ENCODE results near the gene KIAA0232.
"Not testable (repeated sequence)": the region's sequence is repeated elsewhere in the genome, so short reads cannot be mapped to it uniquely, and the experiment has no call there.

The KIAA0232 gene

GRCh38 chr4:6905516-6906445 lies 123.3 kb downstream of the KIAA0232 start:
- no peak for DNase-seq

GRCh38 chr4:6906486-6906885 lies 124.0 kb downstream of the KIAA0232 start:
- DNase-seq: not testable (repeated sequence)

GRCh38 chr4:6907658-6908191 lies 125.2 kb downstream of the KIAA0232 start:
- DNase-seq: peak; percentile 20 to 46

- DNase-seq: no peak
These were observed 126.0 kb downstream of the KIAA0232 start for GRCh38 chr4:6908432-6909112.

GRCh38 chr4:6909113-6909969 lies 126.8 kb downstream of the KIAA0232 start, which contains the start of gene TBC1D14:
Gene TBC1D14, plus strand, starts transcription at chr4:6909826. Its CDS starts 13,564 bp downstream, at chr4:6923390.
- DNase-seq: peak; percentile 86 to 87

- peak in 1 of 2 experiments; percentile 51 for DNase-seq
These were observed 127.4 kb downstream of the KIAA0232 start for GRCh38 chr4:6909970-6910339.

GRCh38 chr4:6910340-6910959 lies 127.9 kb downstream of the KIAA0232 start:
- no peak for DNase-seq

GRCh38 chr4:6910960-6911874 lies 128.7 kb downstream of the KIAA0232 start:
- DNase-seq: no peak

- DNase-seq: not testable (repeated sequence)
These were observed 129.4 kb downstream of the KIAA0232 start for GRCh38 chr4:6911917-6912316.

- no peak for DNase-seq
These were observed 129.9 kb downstream of the KIAA0232 start for GRCh38 chr4:6912441-6912840.

- DNase-seq: no peak
These were observed 130.9 kb downstream of the KIAA0232 start for GRCh38 chr4:6913350-6913905.

GRCh38 chr4:6914448-6914847 lies 131.9 kb downstream of the KIAA0232 start:
- DNase-seq: no peak

GRCh38 chr4:6915041-6916005 lies 132.8 kb downstream of the KIAA0232 start:
- no peak for DNase-seq

- no peak for DNase-seq
These were observed 133.6 kb downstream of the KIAA0232 start for GRCh38 chr4:6916069-6916586.

- no peak for DNase-seq
These were observed 134.3 kb downstream of the KIAA0232 start for GRCh38 chr4:6916587-6917460.

GRCh38 chr4:6917461-6918271 lies 135.1 kb downstream of the KIAA0232 start:
- DNase-seq: peak; percentile 96 to 99

- DNase-seq: peak in 1 of 2 experiments; percentile 51
These were observed 135.8 kb downstream of the KIAA0232 start for GRCh38 chr4:6918338-6918737.
